H1 (cell line): ENCODE measurements around the gene OR10V1. TPM values are rescaled to one million over a fixed set of nuclear protein-coding genes. Genes with fewer than 3 reads are reported as not detected.

Source experiments
- CTCF ChIA-PET: fragments of 300-600 bp; sonication (Branson Sonifier 250); formaldehyde crosslinking; loops from one replicate; lab custom pipeline; 2021; ENCODE audit not compliant: partially characterized antibody; lab: Charles Lee
- POLR2A ChIA-PET: fragments of 300-600 bp; sonication (Branson Sonifier 250); formaldehyde crosslinking; loops from one replicate; lab custom pipeline; 2021; ENCODE audit warnings: inconsistent platforms; ENCODE audit not compliant: partially characterized antibody; lab: Charles Lee
- DNase-seq, 2 experiments: peaks; one replicate each; pipeline versions ENCODE4 v3.0.0 to v3.0.0-alpha.2; 2010 to 2022; ENCODE audit warnings: low spot score in 2 of 2, low read depth in 1 of 2, mixed read lengths in 1 of 2
- FAIRE-seq: peaks from 2 replicates; lab custom pipeline; 2011; peaks lifted over from hg19 to GRCh38; lab: Jason Lieb, UNC
- H2AFZ ChIP-seq: 2 replicates; pipeline ENCODE4 v1.8.1; 2012; ENCODE audit warnings: low read length, inconsistent platforms
- H2AK5ac ChIP-seq: 2 replicates; pipeline ENCODE4 v1.6.1; 2013; ENCODE audit warnings: low read depth, low read length
- H2BK120ac ChIP-seq: replicated peaks from 2 replicates; pipeline ENCODE3; 2013; ENCODE audit warnings: low read depth, low read length, inconsistent platforms
- H2BK12ac ChIP-seq: 2 replicates; pipeline ENCODE4 v1.6.1; 2013; ENCODE audit warnings: low read depth, low read length
- H2BK15ac ChIP-seq: 2 replicates; pipeline ENCODE4 v1.6.1; 2013; ENCODE audit warnings: low read length
- H2BK20ac ChIP-seq: 2 replicates; pipeline ENCODE4 v1.6.1; 2013; ENCODE audit warnings: low read length
- H2BK5ac ChIP-seq: 2 replicates; pipeline ENCODE4 v1.6.1; 2013; ENCODE audit warnings: low read depth, low read length
- H3K14ac ChIP-seq: 2 replicates; pipeline ENCODE4 v1.6.1; 2013; ENCODE audit warnings: inconsistent platforms; ENCODE audit not compliant: insufficient read length
- H3K18ac ChIP-seq: 2 replicates; pipeline ENCODE4 v1.6.1; 2013; ENCODE audit warnings: low read length; ENCODE audit errors: extremely low read depth
- H3K23ac ChIP-seq: 2 replicates; pipeline ENCODE4 v1.6.1; 2013; ENCODE audit warnings: inconsistent platforms; ENCODE audit not compliant: insufficient read length
- H3K23me2 ChIP-seq: 2 replicates; pipeline ENCODE4 v1.6.1; 2013; ENCODE audit warnings: low read depth, low read length
- H3K27ac ChIP-seq: 2 replicates; pipeline ENCODE4 v1.6.1; 2011; ENCODE audit warnings: low read depth, low read length, inconsistent platforms
- H3K27me3 ChIP-seq, 4 experiments: replicated peaks in 1 of 4; 1 replicate in 1 of 4; 2 replicates in 3 of 4; pipeline versions ENCODE4 v1.6.1 to v1.8.1; 2011 to 2013; ENCODE audit warnings: low read length in 3 of 4, mild to moderate bottlenecking in 3 of 4, inconsistent platforms in 2 of 4, mixed read lengths in 2 of 4, moderate library complexity in 1 of 4; ENCODE audit not compliant: control insufficient read depth in 3 of 4, insufficient read depth in 3 of 4; ENCODE audit errors: extremely low read depth in 1 of 4
- H3K36me3 ChIP-seq, 4 experiments: 2 replicates each; pipeline versions ENCODE4 v1.6.1 to v1.8.1; 2011 to 2013; ENCODE audit warnings: mild to moderate bottlenecking in 4 of 4, low read length in 3 of 4, moderate library complexity in 2 of 4, control low read depth in 1 of 4, inconsistent platforms in 1 of 4; ENCODE audit not compliant: insufficient read depth in 4 of 4, control insufficient read depth in 2 of 4
- H3K4ac ChIP-seq: replicated peaks from 2 replicates; pipeline ENCODE3; 2013; ENCODE audit warnings: low read length, low read depth, mixed read lengths, inconsistent platforms; ENCODE audit not compliant: insufficient read length
- H3K4me1 ChIP-seq, 4 experiments: replicated peaks in 1 of 4; 1 replicate in 1 of 4; 2 replicates in 3 of 4; pipeline versions ENCODE4 v1.6.1 to v1.8.1; 2011 to 2013; ENCODE audit warnings: low read length in 3 of 4, inconsistent platforms in 2 of 4, mixed read lengths in 1 of 4; ENCODE audit not compliant: insufficient read depth in 4 of 4, control insufficient read depth in 3 of 4
- H3K4me2 ChIP-seq, 2 experiments: 2 replicates each; pipeline versions ENCODE4 v1.6.1 to v1.8.1; 2011 to 2013; ENCODE audit warnings: low read depth in 2 of 2, low read length in 2 of 2, control low read depth in 1 of 2, inconsistent platforms in 1 of 2, mild to moderate bottlenecking in 1 of 2; ENCODE audit not compliant: insufficient read depth in 1 of 2
- H3K4me3 ChIP-seq, 4 experiments: fragments of 200-600, 300-600 bp in 1 of 4; sonication (generic), shearing (Covaris generic), sonication (Bioruptor Twin) in 1 of 4; 2 replicates each; pipeline versions ENCODE4 v1.5.1 to v1.8.1; 2011 to 2016; ENCODE audit warnings: low read length in 4 of 4, low read depth in 3 of 4, control low read depth in 2 of 4, inconsistent platforms in 2 of 4, mild to moderate bottlenecking in 2 of 4, mixed read lengths in 1 of 4, moderate library complexity in 1 of 4; ENCODE audit not compliant: insufficient read depth in 2 of 4; ENCODE audit errors: extremely low read depth in 1 of 4
- H3K56ac ChIP-seq: replicated peaks from 2 replicates; pipeline ENCODE3; 2013; ENCODE audit warnings: low read depth, mild to moderate bottlenecking, mixed read lengths, low read length, inconsistent platforms; ENCODE audit not compliant: insufficient read length
- H3K79me1 ChIP-seq: 2 replicates; pipeline ENCODE4 v1.6.1; 2013; ENCODE audit warnings: low read depth, low read length, control low read depth
- H3K79me2 ChIP-seq, 2 experiments: 2 replicates each; pipeline versions ENCODE4 v1.6.1 to v1.8.1; 2012 to 2013; ENCODE audit warnings: low read length in 2 of 2, mild to moderate bottlenecking in 2 of 2, inconsistent platforms in 1 of 2; ENCODE audit not compliant: insufficient read depth in 2 of 2, control insufficient read depth in 1 of 2
- H3K9ac ChIP-seq, 4 experiments: replicated peaks in 1 of 4; 1 replicate in 1 of 4; 2 replicates in 3 of 4; pipeline versions ENCODE4 v1.6.1 to v1.8.1; 2011 to 2013; ENCODE audit warnings: low read depth in 3 of 4, low read length in 3 of 4, control low read depth in 2 of 4, mild to moderate bottlenecking in 2 of 4, moderate library complexity in 2 of 4, inconsistent platforms in 1 of 4; ENCODE audit errors: extremely low read depth in 1 of 4
- H3K9me3 ChIP-seq, 2 experiments: 2 replicates each; pipeline versions ENCODE4 v1.6.1 to v1.8.1; 2012 to 2013; ENCODE audit warnings: mild to moderate bottlenecking in 2 of 2, moderate library complexity in 2 of 2, control low read depth in 1 of 2, inconsistent platforms in 1 of 2, low read depth in 1 of 2, low read length in 1 of 2, mixed read lengths in 1 of 2; ENCODE audit not compliant: insufficient read depth in 2 of 2
- H4K20me1 ChIP-seq, 2 experiments: replicated peaks in 1 of 2; 2 replicates each; pipeline versions ENCODE3 to v1.8.1; 2011 to 2013; ENCODE audit warnings: inconsistent platforms in 2 of 2, low read length in 2 of 2, mild to moderate bottlenecking in 1 of 2; ENCODE audit not compliant: insufficient read depth in 2 of 2, control insufficient read depth in 1 of 2
- H4K5ac ChIP-seq: 2 replicates; pipeline ENCODE4 v1.6.1; 2013; ENCODE audit warnings: low read length, low read depth, mixed read lengths, inconsistent platforms; ENCODE audit not compliant: insufficient read length
- H4K8ac ChIP-seq: 2 replicates; pipeline ENCODE4 v1.8.0; 2013; ENCODE audit warnings: mild to moderate bottlenecking, moderate library complexity, low read length, inconsistent platforms; ENCODE audit not compliant: insufficient read depth; ENCODE audit errors: extremely low read depth
- H4K91ac ChIP-seq: replicated peaks from 2 replicates; pipeline ENCODE3; 2013; ENCODE audit warnings: low read length, mixed read lengths, inconsistent platforms; ENCODE audit not compliant: insufficient read length
- CTBP2 ChIP-seq: IDR thresholded peaks from 2 replicates; pipeline ENCODE4 v1.7.0; 2011; ENCODE audit warnings: borderline replicate concordance, mild to moderate bottlenecking, moderate library complexity, mixed read lengths, low read length; ENCODE audit not compliant: insufficient read depth, insufficient read length
- EGR1 ChIP-seq: IDR thresholded peaks from 2 replicates; pipeline ENCODE4 v1.6.1; 2011; ENCODE audit warnings: low read depth, low read length, borderline replicate concordance
- EP300 ChIP-seq, 2 experiments: IDR thresholded peaks; 1 replicate in 1 of 2; 2 replicates in 1 of 2; pipeline ENCODE4 v1.6.1; 2011 to 2012; ENCODE audit warnings: low read depth in 2 of 2, low read length in 2 of 2, mild to moderate bottlenecking in 2 of 2, borderline replicate concordance in 1 of 2, inconsistent platforms in 1 of 2, moderate library complexity in 1 of 2
- RAD21 ChIP-seq, 2 experiments: IDR thresholded peaks in 1 of 2; conservative IDR thresholded peaks in 1 of 2; 2 replicates each; pipeline ENCODE4 v1.6.1; 2011; ENCODE audit warnings: low read depth in 2 of 2, low read length in 2 of 2, improper control_type of control experiment in 1 of 2, inconsistent platforms in 1 of 2, mild to moderate bottlenecking in 1 of 2, moderate library complexity in 1 of 2
- RBBP5 ChIP-seq: IDR thresholded peaks from 2 replicates; pipeline ENCODE4 v1.7.1; 2012; ENCODE audit warnings: low read depth, mild to moderate bottlenecking, inconsistent platforms, low read length, moderate library complexity, borderline replicate concordance
- SIRT6 ChIP-seq: IDR thresholded peaks from one replicate; pipeline ENCODE4 v1.7.1; 2012; ENCODE audit warnings: low read length, inconsistent platforms
- TAF1 ChIP-seq: IDR thresholded peaks from 2 replicates; pipeline ENCODE4 v1.6.1; 2011; ENCODE audit warnings: mild to moderate bottlenecking, low read depth, low read length
- TEAD4 ChIP-seq: IDR thresholded peaks from 2 replicates; pipeline ENCODE4 v1.6.1; 2012; ENCODE audit warnings: low read depth, low read length, inconsistent platforms, mixed read lengths
- ZNF274 ChIP-seq: IDR thresholded peaks from 2 replicates; pipeline ENCODE4 v1.7.0; 2012; ENCODE audit warnings: low read length, borderline replicate concordance; ENCODE audit errors: extremely low read depth
- WGBS, 2 experiments: shearing (Covaris generic) in 1 of 2; methylation state at CpG; one replicate each; pipeline versions ENCODE4 v1.1.6 to v1.1.7; 2013 to 2015; ENCODE audit warnings: low lambda C conversion rate in 2 of 2, mixed read lengths in 2 of 2, inconsistent platforms in 1 of 2, low coverage in 1 of 2, missing lambda C conversion rate in 1 of 2; ENCODE audit not compliant: insufficient replicate concordance in 2 of 2, insufficient coverage in 1 of 2, insufficient read length in 1 of 2; ENCODE audit errors: extremely low coverage in 1 of 2, missing lambda C conversion rate in 1 of 2; 5-methylcytosine and 5-hydroxymethylcytosine counted together
- polyA plus RNA-seq, 7 experiments: library from polyadenylated mRNA; depleted of rRNA in 3 of 7; stranded (reverse) in 5 of 7; unstranded in 2 of 7; fragments of >200 nt in 5 of 7; fragments of 200-250 nt in 2 of 7; gene quantifications; 1 replicate in 5 of 7; 2 replicates in 1 of 7; 4 replicates in 1 of 7; pipeline versions ENCODE4 v1.2.1 to v1.2.3, GENCODE V29; 2011 to 2013; ENCODE audit warnings: missing spikeins in 2 of 7, mixed read lengths in 2 of 7
- total RNA-seq: library from RNA; stranded (reverse); fragmentation: NEBNext Ultra II Directional; extraction: Animal tissue kit (Norgen Biotek cat#: 25700); gene quantifications from 2 replicates; pipeline ENCODE4 v1.2.1, GENCODE V29; 2021
- TF ChIP-seq, protein P1 (sequence below): IDR thresholded peaks from 2 replicates; pipeline ENCODE4 v1.6.1; 2011; ENCODE audit warnings: low read length, improper control_type of control experiment

Gene OR10V1
- total and polyA plus RNA-seq, 2 of the 8 experiments (the other 6 are each of a cell fraction or from before 2014, with no cell fraction given), result not detected

DNA sequence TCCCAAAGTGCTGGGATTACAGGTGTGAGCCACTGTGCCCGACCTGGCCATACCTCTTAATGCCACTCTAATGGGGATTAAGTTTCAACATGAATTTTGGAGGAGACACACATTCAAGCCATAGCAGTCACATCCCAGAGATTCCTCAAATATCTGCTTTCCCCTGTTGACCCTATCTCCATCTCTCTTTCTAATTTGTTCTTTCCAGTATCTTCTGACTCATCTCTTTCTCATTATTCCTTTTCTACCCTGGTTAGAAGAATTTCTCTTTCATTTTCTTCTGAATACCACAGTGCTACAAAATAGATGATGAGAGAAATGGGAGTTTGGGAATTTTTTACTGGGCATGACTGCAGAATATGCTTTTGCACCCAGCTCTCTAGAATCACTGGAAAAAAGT is 5.1 kb downstream of the OR10V1 start:
- Histone ChIP-seq H2BK20ac (no peak overlapping the region), H3K9me3 (no peaks in the 10 kb centered on the region), H3K4me1 (no peaks in the 10 kb centered on the region), H3K18ac (no peak overlapping the region), H3K27ac (no peak overlapping the region), H3K9ac (no peak overlapping the region), H4K20me1 (no peaks in the 10 kb centered on the region), H3K4me3 (no peak overlapping the region), H3K36me3 (no peaks in the 10 kb centered on the region), H4K5ac (no peak overlapping the region), H3K23me2 (no peaks in the 10 kb centered on the region), H2BK120ac (no peak overlapping the region), H2BK12ac (no peak overlapping the region), H2AK5ac (no peak overlapping the region), H3K79me1 (no peaks in the 10 kb centered on the region), H2AFZ (no peak overlapping the region), H3K79me2 (no peaks in the 10 kb centered on the region), H4K8ac (no peak overlapping the region), H3K56ac (no peak overlapping the region), H3K4me2 (no peak overlapping the region), H3K14ac (no peak overlapping the region), H2BK5ac (no peak overlapping the region), H4K91ac (no peak overlapping the region), H3K4ac (no peak overlapping the region), H3K27me3 (no peaks in the 10 kb centered on the region), H2BK15ac (no peak overlapping the region), H3K23ac (no peak overlapping the region)
- ChIA-PET CTCF (no interaction called here), POLR2A (no interaction called here)
- FAIRE-seq, result no peak
- DNase-seq, result no peak
- TF ChIP-seq TEAD4, result no peak
- TF ChIP-seq SIRT6, result no peak
- TF ChIP-seq EGR1, result no peak
- TF ChIP-seq, protein P1, sequence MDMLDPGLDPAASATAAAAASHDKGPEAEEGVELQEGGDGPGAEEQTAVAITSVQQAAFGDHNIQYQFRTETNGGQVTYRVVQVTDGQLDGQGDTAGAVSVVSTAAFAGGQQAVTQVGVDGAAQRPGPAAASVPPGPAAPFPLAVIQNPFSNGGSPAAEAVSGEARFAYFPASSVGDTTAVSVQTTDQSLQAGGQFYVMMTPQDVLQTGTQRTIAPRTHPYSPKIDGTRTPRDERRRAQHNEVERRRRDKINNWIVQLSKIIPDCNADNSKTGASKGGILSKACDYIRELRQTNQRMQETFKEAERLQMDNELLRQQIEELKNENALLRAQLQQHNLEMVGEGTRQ, result no peak
- TF ChIP-seq RAD21 (IDR thresholded peaks at IDR 0.05 in 1 of 2, conservative IDR thresholded peaks at IDR 0.05 in 1 of 2; ENCODE audit: low read depth in 2 of 2, low read length in 2 of 2), result no peak
- TF ChIP-seq EP300 (IDR thresholded peaks at IDR 0.05; ENCODE audit: borderline replicate concordance in 1 of 2, low read depth in 2 of 2, low read length in 2 of 2), result no peak
- TF ChIP-seq RBBP5, result no peak
- TF ChIP-seq CTBP2, result no peak
- TF ChIP-seq ZNF274, result no peak
- no peak for TF ChIP-seq TAF1
- WGBS, 2 experiments, result 67% methylated on average over 1 of the region's 1 CpG; no CpG with 5 or more reads in 1 of the 2 experiments
